Heart left ventricle (tissue), 13 donors: Measurements from ENCODE around the gene SUN1.

Experiments used
- CTCF ChIP-seq, 12 donors: fragments of 200-600 bp; sonication (generic) in 4 of 12; IDR thresholded peaks; one replicate each; pipeline versions ENCODE4 v1.5.0 to v1.8.0; 2018 to 2022; ENCODE audit warnings: antibody characterized with exemption in 12 of 12, mild to moderate bottlenecking in 5 of 12
- POLR2A ChIP-seq, 2 donors: fragments of 450-650 bp; IDR thresholded peaks; one replicate each; pipeline ENCODE4 v1.6.1; 2017; ENCODE audit warnings: antibody characterized with exemption in 2 of 2, mild to moderate bottlenecking in 2 of 2, moderate library complexity in 2 of 2
- donor health status: ischemic (EF 13 %, LVEDD 7.1; RV severe dilation, severe dysfunction).
- donor health status: DM: no; HTN: yes; CAD: no.
- donor health status: DM: no; HTN: no; CAD: no.
- donor health status: ischemic (EF 25% LVEDD 6.9; RV normal size, moderate dysfunction).
- donor health status: ischemic (EF 25% LVEDD 5.7; RV mildly dilated, moderate dysfunction).
- donor health status: ischemic (EF 35%, LVEDD 5.7; RV mildly dilated, moderate dysfunction).
- donor health status: nonischemic (EF 11% LVEDD 7.7; RV severe dilation, severe dysfunction).
- donor health status: DM: yes; HTN: yes; CAD: no.
- donor health status: PGD.
- donor health status: ischemic (EF 29% LVEDD 5.4; RV normal size, mild dysfunction).
- donor health status: nonischemic (EF 23%, LVEDD 6.1; RV moderate dilation, normal function).

- TF ChIP-seq CTCF (IDR thresholded peaks at IDR 0.05): no peak
- TF ChIP-seq POLR2A (IDR thresholded peaks at IDR 0.05): no peak
Measured at GRCh38 chr7:891805-892204, 59.5 kb downstream of the SUN1 start.
